ENCODE data around the gene DNAAF1.
"Not testable (repeated sequence)": the region's sequence is repeated elsewhere in the genome, so short reads cannot be mapped to it uniquely, and the experiment has no call there.

The DNAAF1 gene

DNA sequence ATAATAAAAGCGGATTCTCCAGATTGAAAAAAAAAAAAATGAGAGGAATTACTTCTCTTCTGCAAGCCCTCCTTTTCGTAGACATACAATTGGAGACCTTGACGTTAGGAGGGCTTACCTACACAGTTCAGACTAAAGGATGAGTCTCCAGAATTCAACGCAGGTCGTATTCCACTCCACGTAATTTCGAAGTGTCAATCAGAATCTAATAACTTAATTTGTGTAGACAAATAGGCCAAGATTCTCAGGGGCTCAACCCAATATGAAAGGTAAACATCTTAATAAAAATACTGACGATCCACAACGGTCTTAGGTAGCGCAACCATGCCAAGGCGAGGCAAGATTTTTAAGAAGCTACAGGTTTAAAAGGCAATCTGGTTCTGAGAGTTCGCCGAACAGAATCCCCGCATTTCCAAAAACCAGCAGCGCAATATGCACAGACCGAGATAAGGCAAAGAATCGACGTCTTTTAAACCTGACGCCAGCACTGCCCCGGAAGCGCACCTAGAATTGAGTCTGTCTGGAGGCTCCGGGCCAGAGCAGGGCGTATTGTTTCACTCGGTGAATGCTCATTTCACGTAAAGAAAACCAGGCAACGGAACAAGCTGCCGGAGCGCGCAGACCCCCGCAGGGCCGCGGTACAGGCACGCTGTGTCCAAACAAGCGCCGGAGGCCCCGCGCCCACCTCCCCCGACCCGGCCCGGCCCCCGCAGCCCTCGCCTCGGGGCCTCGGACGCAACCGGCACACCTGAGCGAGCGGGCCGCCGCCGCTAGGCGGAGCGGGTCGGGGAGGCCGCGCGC lies 29.0 kb upstream of the DNAAF1 start:
- H3K9me2 ChIP-seq (replicated peaks; ENCODE audit: low read depth, low read length), result no peaks in the 10 kb centered on the region
- H3K9me3 ChIP-seq (ENCODE audit: insufficient read depth, low read depth, low read length), result no peaks in the 10 kb centered on the region
- peaks cover 31% of the 10 kb centered on the region for H3K4me1 ChIP-seq (ENCODE audit: insufficient read depth, low read length, poor library complexity, severe bottlenecking)
- peaks cover 62% of the 10 kb centered on the region for H3K79me2 ChIP-seq (ENCODE audit: insufficient read depth, low read length)
- 0 out of 2 replicates have a peak, but pooled peaks cover 4% of the 10 kb centered on the region for H3F3A ChIP-seq (ENCODE audit: low read depth)
- peak overlapping the region; percentile 96 for H3K4me2 ChIP-seq (ENCODE audit: low read depth, low read length, poor library complexity, severe bottlenecking)
- peaks cover 34% of the 10 kb centered on the region for H4K20me1 ChIP-seq (ENCODE audit: insufficient read depth, low read length, poor library complexity, severe bottlenecking)
- no peaks in the 10 kb centered on the region for H3K27me3 ChIP-seq (ENCODE audit: insufficient read depth, low read length, poor library complexity, severe bottlenecking)
- TF ChIP-seq, protein P1, sequence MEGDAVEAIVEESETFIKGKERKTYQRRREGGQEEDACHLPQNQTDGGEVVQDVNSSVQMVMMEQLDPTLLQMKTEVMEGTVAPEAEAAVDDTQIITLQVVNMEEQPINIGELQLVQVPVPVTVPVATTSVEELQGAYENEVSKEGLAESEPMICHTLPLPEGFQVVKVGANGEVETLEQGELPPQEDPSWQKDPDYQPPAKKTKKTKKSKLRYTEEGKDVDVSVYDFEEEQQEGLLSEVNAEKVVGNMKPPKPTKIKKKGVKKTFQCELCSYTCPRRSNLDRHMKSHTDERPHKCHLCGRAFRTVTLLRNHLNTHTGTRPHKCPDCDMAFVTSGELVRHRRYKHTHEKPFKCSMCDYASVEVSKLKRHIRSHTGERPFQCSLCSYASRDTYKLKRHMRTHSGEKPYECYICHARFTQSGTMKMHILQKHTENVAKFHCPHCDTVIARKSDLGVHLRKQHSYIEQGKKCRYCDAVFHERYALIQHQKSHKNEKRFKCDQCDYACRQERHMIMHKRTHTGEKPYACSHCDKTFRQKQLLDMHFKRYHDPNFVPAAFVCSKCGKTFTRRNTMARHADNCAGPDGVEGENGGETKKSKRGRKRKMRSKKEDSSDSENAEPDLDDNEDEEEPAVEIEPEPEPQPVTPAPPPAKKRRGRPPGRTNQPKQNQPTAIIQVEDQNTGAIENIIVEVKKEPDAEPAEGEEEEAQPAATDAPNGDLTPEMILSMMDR (conservative IDR thresholded peaks at IDR 0.05; ENCODE audit: low read length), result no peak
- no peak for TF ChIP-seq EZH2phosphoT487 (IDR thresholded peaks at IDR 0.05; ENCODE audit: borderline replicate concordance)
- no peaks in the 10 kb centered on the region; the same call in 1 of the 2 replicates for H3K36me3 ChIP-seq (ENCODE audit: insufficient read depth, low read length)
- peak overlapping the region; percentile 100 for H3K4me3 ChIP-seq (ENCODE audit: low read length, poor library complexity, severe bottlenecking)
- H2AFZ ChIP-seq (ENCODE audit: low read length), result peak overlapping the region; percentile 60
- H3K9ac ChIP-seq (ENCODE audit: low read depth, low read length, poor library complexity, severe bottlenecking), result peak overlapping the region; percentile 97

DNA sequence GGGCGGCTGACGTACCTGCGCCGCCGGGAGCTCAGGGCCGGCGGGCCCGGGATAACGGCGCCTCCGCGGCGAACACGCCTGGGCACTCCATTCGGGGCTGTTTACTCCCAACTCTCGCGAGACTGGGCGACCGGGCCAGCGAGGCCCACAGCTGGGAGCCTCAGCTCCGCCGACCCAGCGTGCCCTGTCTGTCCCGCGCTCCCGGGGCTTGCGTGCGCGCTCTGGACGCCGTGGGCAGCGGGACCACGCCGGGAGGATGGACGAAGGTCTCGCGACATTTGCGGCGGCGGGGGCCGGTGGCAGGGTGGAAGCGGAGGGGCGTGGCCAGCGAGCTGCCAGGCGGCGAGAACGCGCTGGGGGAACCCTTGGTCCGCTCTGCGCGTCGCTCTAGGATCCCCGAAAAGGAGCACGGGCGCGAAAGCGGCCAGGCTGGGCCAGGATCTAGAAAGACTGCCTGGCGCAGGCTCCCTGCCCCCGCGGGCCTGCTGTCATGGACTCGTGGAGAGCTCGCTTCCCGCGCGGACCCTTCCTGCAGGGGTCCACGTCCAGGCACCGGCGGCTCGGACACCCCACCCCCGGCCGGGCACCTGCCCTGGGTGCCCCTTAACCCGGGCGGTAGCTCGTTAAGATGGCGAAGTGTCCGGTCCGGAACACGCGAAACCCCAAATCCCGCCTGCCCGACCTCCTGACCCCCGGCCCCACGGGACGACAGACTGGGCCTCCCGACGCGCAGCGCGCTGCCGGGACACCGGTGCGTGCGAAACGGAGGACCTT lies 28.2 kb upstream of the DNAAF1 start, which contains the start of gene MBTPS1:
TSS of gene MBTPS1 (minus strand) at position 223 of the 774 bp plus-strand sequence. CDS start 15,159 bp downstream, outside the sequence.
- H3K9me3 ChIP-seq (ENCODE audit: insufficient read depth, low read depth, low read length), result no peaks in the 10 kb centered on the region

DNA sequence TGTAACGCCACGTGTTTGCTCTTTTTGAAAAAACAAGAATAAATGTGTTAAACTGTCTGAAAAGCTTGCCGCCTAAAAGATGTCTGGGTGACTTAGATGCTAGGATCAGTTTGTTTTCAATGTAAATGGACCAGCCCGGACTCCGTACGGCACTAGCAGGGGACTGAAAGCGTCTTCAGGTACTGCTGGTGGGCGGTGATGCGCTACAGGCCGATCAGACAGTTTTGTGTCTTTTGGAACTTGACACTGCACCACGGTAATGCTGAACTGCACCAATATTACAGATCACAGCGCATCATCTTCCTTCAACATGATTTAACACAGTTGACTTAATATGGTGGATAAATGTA lies 27.6 kb upstream of the DNAAF1 start:
- Histone ChIP-seq H2AFZ (ENCODE audit: low read length) (peak overlapping the region; percentile 94), H3K79me2 (ENCODE audit: insufficient read depth, low read length) (peaks cover 48% of the 10 kb centered on the region), H3K4me2 (ENCODE audit: low read depth, low read length, poor library complexity, severe bottlenecking) (peak overlapping the region; percentile 85), H3K9ac (ENCODE audit: low read depth, low read length, poor library complexity, severe bottlenecking) (peak overlapping the region; percentile 97), H3K4me3 (ENCODE audit: low read length, poor library complexity, severe bottlenecking) (peak overlapping the region; percentile 100), H3K9me2 (replicated peaks; ENCODE audit: low read depth, low read length) (no peaks in the 10 kb centered on the region), H4K20me1 (ENCODE audit: insufficient read depth, low read length, poor library complexity, severe bottlenecking) (peaks cover 28% of the 10 kb centered on the region), H3K27me3 (ENCODE audit: insufficient read depth, low read length, poor library complexity, severe bottlenecking) (no peaks in the 10 kb centered on the region), H3K36me3 (ENCODE audit: insufficient read depth, low read length) (peaks cover 9% of the 10 kb centered on the region; the same call in 1 of the 2 replicates), H3K9me3 (ENCODE audit: insufficient read depth, low read depth, low read length) (no peaks in the 10 kb centered on the region), H3K4me1 (ENCODE audit: insufficient read depth, low read length, poor library complexity, severe bottlenecking) (peaks cover 31% of the 10 kb centered on the region), H3F3A (ENCODE audit: low read depth) (0 out of 2 replicates have a peak, but pooled peaks cover 4% of the 10 kb centered on the region)
- TF ChIP-seq EZH2phosphoT487 (IDR thresholded peaks at IDR 0.05; ENCODE audit: borderline replicate concordance), result no peak
- TF ChIP-seq, protein P1 (conservative IDR thresholded peaks at IDR 0.05; ENCODE audit: low read length), result no peak

More for the DNA sequence above, 28.2 kb upstream of the DNAAF1 start, which contains the start of gene MBTPS1:
- TF ChIP-seq, protein P1 (conservative IDR thresholded peaks at IDR 0.05; ENCODE audit: low read length), result no peak
- no peak for TF ChIP-seq EZH2phosphoT487 (IDR thresholded peaks at IDR 0.05; ENCODE audit: borderline replicate concordance)
- peak within 1 kb of the TSS; percentile 94 for H2AFZ ChIP-seq (ENCODE audit: low read length)
- no peaks in the 10 kb centered on the region for H3K27me3 ChIP-seq (ENCODE audit: insufficient read depth, low read length, poor library complexity, severe bottlenecking)
- peaks cover 28% of the 10 kb centered on the region for H4K20me1 ChIP-seq (ENCODE audit: insufficient read depth, low read length, poor library complexity, severe bottlenecking)
- H3K4me2 ChIP-seq (ENCODE audit: low read depth, low read length, poor library complexity, severe bottlenecking), result peak within 1 kb of the TSS; percentile 96
- peak within 1 kb of the TSS; percentile 100 for H3K4me3 ChIP-seq (ENCODE audit: low read length, poor library complexity, severe bottlenecking)
- H3K79me2 ChIP-seq (ENCODE audit: insufficient read depth, low read length), result peaks cover 54% of the 10 kb centered on the region
- H3K9ac ChIP-seq (ENCODE audit: low read depth, low read length, poor library complexity, severe bottlenecking), result peak within 1 kb of the TSS; percentile 97
- no peaks in the 10 kb centered on the region for H3K9me2 ChIP-seq (replicated peaks; ENCODE audit: low read depth, low read length)
- 0 out of 2 replicates have a peak, but pooled peaks cover 4% of the 10 kb centered on the region for H3F3A ChIP-seq (ENCODE audit: low read depth)
- peaks cover 4% of the 10 kb centered on the region; the same call in 1 of the 2 replicates for H3K36me3 ChIP-seq (ENCODE audit: insufficient read depth, low read length)
- peaks cover 31% of the 10 kb centered on the region for H3K4me1 ChIP-seq (ENCODE audit: insufficient read depth, low read length, poor library complexity, severe bottlenecking)

DNA sequence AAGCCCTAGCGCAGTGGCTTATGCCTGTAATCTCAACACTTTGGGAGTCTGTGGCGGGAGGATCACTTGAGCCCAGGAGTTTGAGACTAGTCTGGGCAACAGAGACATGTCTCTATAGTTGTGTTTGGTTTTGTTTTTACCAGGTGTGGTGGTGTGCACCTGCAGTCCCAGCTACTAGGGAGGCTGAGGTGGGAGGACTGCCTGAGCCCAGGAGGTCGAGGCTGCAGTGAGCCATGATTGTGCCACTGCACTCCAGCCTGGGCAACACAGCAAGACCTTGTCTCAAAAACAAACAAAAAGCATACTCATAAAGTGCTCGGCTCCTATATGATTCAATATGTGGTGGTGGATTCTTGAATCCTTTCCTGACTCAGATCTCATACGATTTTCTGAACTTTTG lies 26.8 kb upstream of the DNAAF1 start:
- not testable (repeated sequence) for H3K9me3 ChIP-seq (ENCODE audit: insufficient read depth, low read depth, low read length); H3K4me3 ChIP-seq (ENCODE audit: low read length, poor library complexity, severe bottlenecking); H2AFZ ChIP-seq (ENCODE audit: low read length); H3K9ac ChIP-seq (ENCODE audit: low read depth, low read length, poor library complexity, severe bottlenecking); H3F3A ChIP-seq (ENCODE audit: low read depth); H3K9me2 ChIP-seq (replicated peaks; ENCODE audit: low read depth, low read length); H3K27me3 ChIP-seq (ENCODE audit: insufficient read depth, low read length, poor library complexity, severe bottlenecking)
- Histone ChIP-seq H3K4me2 (ENCODE audit: low read depth, low read length, poor library complexity, severe bottlenecking) (peak overlapping the region; percentile 85), H4K20me1 (ENCODE audit: insufficient read depth, low read length, poor library complexity, severe bottlenecking) (peaks cover 23% of the 10 kb centered on the region), H3K36me3 (ENCODE audit: insufficient read depth, low read length) (peaks cover 18% of the 10 kb centered on the region; the same call in 1 of the 2 replicates), H3K79me2 (ENCODE audit: insufficient read depth, low read length) (peaks cover 40% of the 10 kb centered on the region), H3K4me1 (ENCODE audit: insufficient read depth, low read length, poor library complexity, severe bottlenecking) (peaks cover 26% of the 10 kb centered on the region)

Data from Loucy (cell line).